Aorta (tissue), 5 donors: Measurements from ENCODE around the gene ZDHHC7. TPM values are rescaled to one million over a fixed set of nuclear protein-coding genes. Genes with fewer than 3 reads are reported as not detected.

Experiments used
- ATAC-seq: fragments of 200-7000 bp; cut with Tn5 transposase; one replicate; pipeline ENCODE4 v1.9.1; 2022; ENCODE audit warnings: moderate library complexity; ENCODE audit not compliant: low FRiP score
- DNase-seq, 2 donors: peaks; one replicate each; pipeline ENCODE4 v3.0.0-alpha.2; 2020
- H3K27ac ChIP-seq, 2 donors: one replicate each; pipeline ENCODE4 v1.5.1; 2013; ENCODE audit warnings: low read length in 2 of 2, mild to moderate bottlenecking in 2 of 2, moderate library complexity in 2 of 2, control low read depth in 1 of 2, inconsistent platforms in 1 of 2, low read depth in 1 of 2
- H3K27me3 ChIP-seq, 2 donors: one replicate each; pipeline ENCODE4 v1.6.1; 2013; ENCODE audit warnings: control low read depth in 1 of 2, low read length in 1 of 2, mild to moderate bottlenecking in 1 of 2, moderate library complexity in 1 of 2; ENCODE audit not compliant: insufficient read depth in 2 of 2, control insufficient read depth in 1 of 2
- H3K36me3 ChIP-seq, 2 donors: one replicate each; pipeline ENCODE4 v1.6.1; 2013; ENCODE audit warnings: control low read depth in 1 of 2, low read length in 1 of 2, mild to moderate bottlenecking in 1 of 2; ENCODE audit not compliant: insufficient read depth in 2 of 2, control insufficient read depth in 1 of 2
- H3K4me1 ChIP-seq, 2 donors: one replicate each; pipeline ENCODE4 v1.6.1; 2013; ENCODE audit warnings: low read length in 2 of 2, control low read depth in 1 of 2, mild to moderate bottlenecking in 1 of 2, moderate library complexity in 1 of 2; ENCODE audit not compliant: insufficient read depth in 2 of 2, control insufficient read depth in 1 of 2
- H3K4me3 ChIP-seq, 2 donors: one replicate each; pipeline ENCODE4 v1.5.1; 2013; ENCODE audit warnings: low read length in 2 of 2, control low read depth in 1 of 2, mild to moderate bottlenecking in 1 of 2
- H3K9me3 ChIP-seq: one replicate; pipeline ENCODE4 v1.6.1; 2013; ENCODE audit warnings: mild to moderate bottlenecking, low read length; ENCODE audit not compliant: control insufficient read depth
- WGBS, 2 donors: extraction: QIAGEN DNeasy Blood & Tissue Kit; methylation state at CpG; one replicate each; pipeline ENCODE4 v1.1.7; 2013; 5-methylcytosine and 5-hydroxymethylcytosine counted together
- intact Hi-C, 2 donors: fragments of 100-400 bp; cut with DNase I; formaldehyde crosslinking; loops; one replicate each; pipeline versions ENCODE4 v1.14.2 to v1.15.0; 2022
- polyA plus RNA-seq, 2 donors: library from polyadenylated mRNA; stranded (reverse); fragments of 200-250 nt; gene quantifications; one replicate each; pipeline ENCODE4 v1.2.3, GENCODE V29; 2013
- total RNA-seq, 2 donors: library from RNA; stranded (reverse); fragmentation: NEBNext Ultra II Directional; extraction: Animal tissue kit (Norgen Biotek cat#: 25700); gene quantifications; one replicate each; pipeline ENCODE4 v1.2.1, GENCODE V29; 2021
- donor health status: healthy with polysubstance abuse.
- donor health status: Bipolar disorder and iron deficiency.
- donor health status: DM: no; HTN: no; CAD: no.
- donor health status: DM: no; HTN: no; CAD: no.
- donor health status: DM: yes; HTN: yes; CAD: no.

Gene ZDHHC7
- total and polyA plus RNA-seq, 4 donors = 11.4 to 57.0 (median 36.1) TPM

- intact Hi-C loops = no loop called here
- Histone ChIP-seq H3K36me3 (no peaks in the 10 kb centered on the region), H3K9me3 (no peaks in the 10 kb centered on the region), H3K4me3 (no peak overlapping the region), H3K27me3 (no peaks in the 10 kb centered on the region), H3K4me1 (no peaks in the 10 kb centered on the region), H3K27ac (no peak overlapping the region)
- DNase-seq (no peak), ATAC-seq (no peak)
- 88 to 92% methylated on average over 23 of the region's 23 CpGs for WGBS, 2 donors
Measured at GRCh38 chr16:85045641-85046471, 34.5 kb upstream of the ZDHHC7 start.

GRCh38 chr16:85045077-85045476 lies 33.7 kb upstream of the ZDHHC7 start:
- WGBS, 2 donors = 94 to 98% methylated on average over 5 of the region's 5 CpGs
- Histone ChIP-seq H3K27me3 (no peaks in the 10 kb centered on the region), H3K4me3 (no peak overlapping the region), H3K9me3 (no peaks in the 10 kb centered on the region), H3K27ac (no peak overlapping the region), H3K4me1 (no peaks in the 10 kb centered on the region), H3K36me3 (no peaks in the 10 kb centered on the region)
- ATAC-seq (no peak), DNase-seq (no peak)
- intact Hi-C loops = no loop called here

GRCh38 chr16:85042606-85043005 lies 31.3 kb upstream of the ZDHHC7 start:
- H3K27me3 ChIP-seq = no peaks in the 10 kb centered on the region
- no peaks in the 10 kb centered on the region for H3K36me3 ChIP-seq
- ATAC-seq (no peak), DNase-seq (no peak)
- H3K9me3 ChIP-seq = no peaks in the 10 kb centered on the region
- intact Hi-C loops = no loop called here
- WGBS, 2 donors = 74% methylated on average over 6 of the region's 6 CpGs
- no peaks in the 10 kb centered on the region for H3K4me1 ChIP-seq
- no peak overlapping the region for H3K4me3 ChIP-seq
- no peak overlapping the region for H3K27ac ChIP-seq

- Histone ChIP-seq H3K4me3 (no peak overlapping the region), H3K27ac (no peak overlapping the region), H3K9me3 (no peaks in the 10 kb centered on the region), H3K36me3 (no peaks in the 10 kb centered on the region), H3K27me3 (no peaks in the 10 kb centered on the region), H3K4me1 (no peaks in the 10 kb centered on the region)
- DNase-seq (no peak), ATAC-seq (no peak)
- 88 to 91% methylated on average over 6 of the region's 6 CpGs for WGBS, 2 donors
- intact Hi-C loops = no loop called here
Measured at GRCh38 chr16:85042167-85042526, 30.8 kb upstream of the ZDHHC7 start.

- WGBS, 2 donors = 91% methylated on average over 27 of the region's 27 CpGs
- Histone ChIP-seq H3K27ac (no peak overlapping the region), H3K4me1 (no peaks in the 10 kb centered on the region), H3K36me3 (no peaks in the 10 kb centered on the region), H3K9me3 (no peaks in the 10 kb centered on the region), H3K27me3 (no peaks in the 10 kb centered on the region), H3K4me3 (no peak overlapping the region)
- ATAC-seq (no peak), DNase-seq (no peak)
- intact Hi-C loops = no loop called here
Measured at GRCh38 chr16:85041219-85042166, 30.2 kb upstream of the ZDHHC7 start.

GRCh38 chr16:85040685-85041084 lies 29.4 kb upstream of the ZDHHC7 start:
- Histone ChIP-seq H3K36me3 (no peaks in the 10 kb centered on the region), H3K4me3 (no peak overlapping the region), H3K27ac (no peak overlapping the region), H3K9me3 (no peaks in the 10 kb centered on the region), H3K4me1 (no peaks in the 10 kb centered on the region), H3K27me3 (no peaks in the 10 kb centered on the region)
- DNase-seq (no peak), ATAC-seq (no peak)
- WGBS, 2 donors = 94% methylated on average over 6 of the region's 6 CpGs
- intact Hi-C loops = no loop called here

GRCh38 chr16:85037721-85038120 lies 26.4 kb upstream of the ZDHHC7 start:
- 85 to 86% methylated on average over 5 of the region's 5 CpGs for WGBS, 2 donors
- Histone ChIP-seq H3K4me3 (no peak overlapping the region), H3K4me1 (no peaks in the 10 kb centered on the region), H3K9me3 (no peaks in the 10 kb centered on the region), H3K27me3 (no peaks in the 10 kb centered on the region), H3K27ac (no peak overlapping the region), H3K36me3 (no peaks in the 10 kb centered on the region)
- ATAC-seq = no peak
- no peak for DNase-seq
- intact Hi-C loops = no loop called here

- H3K9me3 ChIP-seq = no peaks in the 10 kb centered on the region
- intact Hi-C loops = no loop called here
- no peaks in the 10 kb centered on the region for H3K4me1 ChIP-seq
- H3K27me3 ChIP-seq = no peaks in the 10 kb centered on the region
- no peaks in the 10 kb centered on the region for H3K36me3 ChIP-seq
- no peak overlapping the region for H3K27ac ChIP-seq
- 90% methylated on average over 7 of the region's 7 CpGs for WGBS, 2 donors
- DNase-seq = no peak
- no peak for ATAC-seq
- no peak overlapping the region for H3K4me3 ChIP-seq
Measured at GRCh38 chr16:85037050-85037410, 25.7 kb upstream of the ZDHHC7 start.
